ENCODE measurements around the gene IFI6.
"Not testable (repeated sequence)": the region's sequence is repeated elsewhere in the genome, so short reads cannot be mapped to it uniquely, and the experiment has no call there.

The IFI6 gene

GRCh38 chr1:27621051-27621920 is 50.7 kb downstream of the IFI6 start:
- H3K36me3 ChIP-seq (ENCODE audit: control insufficient read depth, low read length), result 0 out of 2 replicates have a peak, but pooled peaks cover 3% of the 10 kb centered on the region
- H3K4me2 ChIP-seq (ENCODE audit: low read length), result peak overlapping the region; percentile 20
- peaks cover 65% of the 10 kb centered on the region for H3K4me1 ChIP-seq (ENCODE audit: control insufficient read depth, low read length)
- no peaks in the 10 kb centered on the region for H3K9me2 ChIP-seq (replicated peaks; ENCODE audit: control insufficient read depth, low read length)
- H3K4me3 ChIP-seq (ENCODE audit: low read length), result no peak overlapping the region
- H3F3A ChIP-seq (ENCODE audit: control insufficient read depth, insufficient read depth), result no peaks in the 10 kb centered on the region
- TF ChIP-seq EZH2phosphoT487 (IDR thresholded peaks at IDR 0.05; ENCODE audit: borderline replicate concordance, low read length), result no peak
- TF ChIP-seq CTCF (IDR thresholded peaks at IDR 0.05; ENCODE audit: low read depth, low read length, poor library complexity, severe bottlenecking), result no peak
- no peaks in the 10 kb centered on the region for H3K9me3 ChIP-seq (ENCODE audit: control insufficient read depth, insufficient read depth, low read length)
- no peaks in the 10 kb centered on the region for H3K79me2 ChIP-seq (ENCODE audit: control insufficient read depth, low read length)
- no peaks in the 10 kb centered on the region for H4K20me1 ChIP-seq (ENCODE audit: control insufficient read depth, insufficient read depth, low read depth, low read length)
- H3K27ac ChIP-seq (ENCODE audit: low read depth, low read length), result no peak overlapping the region
- H3K27me3 ChIP-seq (ENCODE audit: control insufficient read depth, low read length), result no peaks in the 10 kb centered on the region

- H3K27me3 ChIP-seq (ENCODE audit: control insufficient read depth, low read length); H3K9me3 ChIP-seq (ENCODE audit: control insufficient read depth, insufficient read depth, low read length); H3F3A ChIP-seq (ENCODE audit: control insufficient read depth, insufficient read depth); H3K79me2 ChIP-seq (ENCODE audit: control insufficient read depth, low read length); H4K20me1 ChIP-seq (ENCODE audit: control insufficient read depth, insufficient read depth, low read depth, low read length); H3K4me2 ChIP-seq (ENCODE audit: low read length); H3K4me3 ChIP-seq (ENCODE audit: low read length); H3K27ac ChIP-seq (ENCODE audit: low read depth, low read length); H3K9me2 ChIP-seq (replicated peaks; ENCODE audit: control insufficient read depth, low read length); H3K36me3 ChIP-seq (ENCODE audit: control insufficient read depth, low read length): not testable (repeated sequence)
- peaks cover 51% of the 10 kb centered on the region for H3K4me1 ChIP-seq (ENCODE audit: control insufficient read depth, low read length)
Measured at GRCh38 chr1:27619782-27620438, 52.1 kb downstream of the IFI6 start.

- no peak for TF ChIP-seq EZH2phosphoT487 (IDR thresholded peaks at IDR 0.05; ENCODE audit: borderline replicate concordance, low read length)
- no peak for TF ChIP-seq CTCF (IDR thresholded peaks at IDR 0.05; ENCODE audit: low read depth, low read length, poor library complexity, severe bottlenecking)
- Histone ChIP-seq H3K4me3 (ENCODE audit: low read length) (no peak overlapping the region), H3K79me2 (ENCODE audit: control insufficient read depth, low read length) (no peaks in the 10 kb centered on the region), H3K4me2 (ENCODE audit: low read length) (no peak overlapping the region), H3K9me3 (ENCODE audit: control insufficient read depth, insufficient read depth, low read length) (no peaks in the 10 kb centered on the region), H4K20me1 (ENCODE audit: control insufficient read depth, insufficient read depth, low read depth, low read length) (no peaks in the 10 kb centered on the region), H3K27ac (ENCODE audit: low read depth, low read length) (no peak overlapping the region), H3K27me3 (ENCODE audit: control insufficient read depth, low read length) (no peaks in the 10 kb centered on the region), H3K9me2 (replicated peaks; ENCODE audit: control insufficient read depth, low read length) (no peaks in the 10 kb centered on the region), H3K4me1 (ENCODE audit: control insufficient read depth, low read length) (peaks cover 45% of the 10 kb centered on the region), H3F3A (ENCODE audit: control insufficient read depth, insufficient read depth) (no peaks in the 10 kb centered on the region; the same call in 1 of the 2 replicates), H3K36me3 (ENCODE audit: control insufficient read depth, low read length) (peaks cover 4% of the 10 kb centered on the region; the same call in 1 of the 2 replicates)
Measured at GRCh38 chr1:27618341-27619082, 53.5 kb downstream of the IFI6 start.

All from DOHH2 (cell line).